ENCODE results near the gene SLX4IP.
"Not testable (repeated sequence)": the region's sequence is repeated elsewhere in the genome, so short reads cannot be mapped to it uniquely, and the experiment has no call there.

SLX4IP gene

DNA sequence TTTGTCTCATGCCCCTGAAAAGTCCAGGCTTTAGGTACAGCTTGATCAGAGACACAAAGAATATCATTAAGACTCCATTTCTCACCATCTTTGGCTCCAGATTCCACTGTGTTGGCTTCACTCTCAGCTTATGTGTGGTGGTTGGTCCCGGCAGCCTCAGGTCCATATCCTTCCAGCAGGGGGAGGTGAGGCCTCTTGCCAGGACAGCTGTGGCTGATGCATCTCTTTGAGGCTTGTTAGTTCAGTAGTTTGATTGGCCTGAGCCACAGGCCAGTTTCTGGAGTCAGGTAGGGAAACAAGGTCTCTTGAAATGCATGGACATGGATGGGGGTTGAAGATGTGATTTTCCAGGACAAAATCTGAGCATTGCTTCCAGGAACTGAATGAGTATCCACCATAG is 176.3 kb downstream of the SLX4IP start:
- no peak for DNase-seq

DNA sequence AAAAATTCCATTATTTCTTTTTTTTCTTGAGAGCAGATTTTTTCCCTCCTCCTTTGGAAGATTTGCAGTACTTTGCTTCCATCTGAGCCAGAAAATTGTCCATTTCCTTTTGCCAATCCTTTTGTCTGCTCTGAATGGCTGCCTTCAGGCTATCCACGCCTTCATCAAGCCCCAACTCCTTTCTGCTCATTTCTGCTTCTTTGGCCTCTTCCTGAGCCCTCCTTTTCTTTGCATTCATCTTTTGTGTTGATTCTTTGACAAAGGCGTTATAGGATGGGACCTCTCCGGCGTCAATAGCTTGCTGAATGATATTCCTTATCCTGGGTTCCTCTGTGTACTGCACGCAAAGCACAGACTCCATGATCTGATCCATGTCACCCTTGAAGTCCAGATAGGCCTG is 178.3 kb downstream of the SLX4IP start:
- DNase-seq, result not testable (repeated sequence)

DNA sequence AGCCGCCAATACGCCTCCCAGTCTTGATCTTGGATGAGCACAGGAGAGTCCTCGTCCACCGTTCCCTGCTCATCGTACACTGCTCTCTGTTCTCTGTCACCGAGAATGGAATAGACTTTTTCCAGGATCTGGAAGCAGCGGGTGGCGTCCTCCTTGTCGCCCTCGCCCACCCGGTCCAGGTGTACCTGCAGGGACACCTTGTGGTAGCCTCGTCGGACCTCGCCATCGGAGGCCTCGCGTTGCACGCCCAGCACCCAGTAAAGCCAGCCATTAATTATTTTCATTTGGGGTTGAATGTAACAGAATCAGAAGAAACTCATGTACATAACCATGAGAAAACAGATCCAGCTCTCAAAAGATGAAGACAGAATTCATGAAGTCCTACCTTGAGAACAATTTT is 178.8 kb downstream of the SLX4IP start:
- no peak for DNase-seq

DNA sequence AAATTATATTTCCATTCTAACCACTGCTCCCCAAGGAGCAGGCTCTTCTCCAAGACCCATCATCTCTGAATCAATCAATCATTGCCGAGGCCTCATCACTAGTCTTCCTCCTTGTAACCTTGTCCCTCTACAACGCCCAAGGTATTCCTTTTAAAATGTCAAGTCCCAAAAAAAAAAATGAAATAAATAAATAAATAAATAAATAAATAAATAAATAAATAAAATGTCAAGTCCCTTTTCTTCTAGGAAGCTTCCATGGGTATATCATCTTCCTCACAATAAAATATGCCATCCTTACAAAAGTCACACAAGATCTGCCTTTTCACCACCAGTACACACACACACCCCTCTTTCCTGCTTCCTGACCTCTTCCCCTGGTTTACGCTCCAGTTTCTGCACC is 181.1 kb downstream of the SLX4IP start:
- no peak for DNase-seq

DNA sequence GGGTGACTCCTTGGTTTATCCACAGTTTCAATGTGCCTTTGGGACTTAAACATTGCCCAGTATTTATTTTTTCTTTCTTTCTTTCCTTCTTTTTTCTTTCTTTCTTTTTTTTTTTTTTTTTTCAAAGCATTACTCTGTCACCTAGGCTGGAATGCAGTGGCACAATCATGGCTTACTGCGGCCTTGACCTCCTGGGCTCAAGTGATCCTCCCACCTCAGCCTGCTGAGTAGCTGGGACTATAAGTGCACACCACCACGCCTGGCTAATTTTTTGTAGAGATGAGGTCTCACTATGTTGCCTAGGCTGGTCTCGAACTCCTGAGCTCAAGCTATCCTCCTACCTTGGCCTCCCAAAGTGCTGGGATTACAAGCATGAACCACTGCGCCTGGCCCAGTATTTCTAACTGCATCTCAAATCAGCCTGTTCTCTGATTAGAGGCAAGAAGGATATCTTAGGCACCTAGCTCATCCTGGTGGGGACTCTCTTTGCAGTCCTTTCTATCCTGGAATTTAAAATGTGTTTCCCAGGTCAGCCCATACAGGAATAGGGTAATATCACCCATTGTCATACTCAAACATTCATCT is 182.5 kb downstream of the SLX4IP start:
- DNase-seq, result not testable (repeated sequence)

DNA sequence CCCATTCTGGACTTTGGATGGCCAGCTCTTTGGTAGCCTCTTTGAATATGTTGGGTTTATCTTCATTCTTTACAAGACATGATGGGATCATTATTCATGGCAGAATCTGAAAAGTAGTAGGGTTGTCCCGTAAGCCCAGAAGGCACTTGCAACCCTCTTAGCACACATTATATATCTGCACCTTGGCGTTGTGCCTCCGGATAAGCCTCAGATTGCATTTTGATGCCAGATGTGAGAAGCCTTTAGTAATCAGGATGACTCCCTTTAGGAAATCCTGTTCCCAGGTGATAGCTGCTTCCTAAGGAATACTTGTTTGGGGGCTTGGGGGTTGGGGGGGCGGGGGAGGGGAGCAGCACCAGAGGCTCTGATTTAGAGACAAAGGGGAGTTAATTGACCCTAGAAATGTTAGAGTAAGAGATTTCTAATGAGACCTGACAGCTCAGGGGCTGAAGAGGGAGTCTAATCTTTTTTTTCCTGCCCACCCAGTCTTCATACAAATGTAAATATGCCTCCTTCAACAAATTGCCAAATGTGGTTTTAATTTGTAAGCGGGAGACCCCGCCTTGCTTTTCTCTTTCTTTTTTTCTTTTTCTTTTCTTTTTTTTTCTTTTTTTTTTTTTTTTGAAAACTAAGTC is 183.6 kb downstream of the SLX4IP start:
- DNase-seq, result no peak

DNA sequence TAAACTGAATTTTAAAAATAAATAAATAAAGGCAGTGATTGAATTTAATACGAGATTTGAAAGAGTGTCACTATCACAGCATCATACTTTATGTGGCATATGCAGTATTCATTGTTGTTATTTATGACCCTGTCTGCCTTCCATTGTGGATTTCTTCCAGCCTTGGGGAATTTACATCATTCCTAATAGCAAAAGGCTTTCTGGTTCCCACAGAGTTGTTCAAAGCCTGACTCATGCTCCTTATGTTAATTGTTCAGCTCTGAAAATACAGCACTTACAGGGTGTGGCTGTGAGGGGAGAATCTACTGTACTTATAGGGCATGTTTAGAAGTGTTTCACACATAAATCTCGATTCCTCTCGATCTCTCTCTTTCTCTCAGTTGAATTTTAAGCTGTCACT is 184.3 kb downstream of the SLX4IP start:
- no peak for DNase-seq

DNA sequence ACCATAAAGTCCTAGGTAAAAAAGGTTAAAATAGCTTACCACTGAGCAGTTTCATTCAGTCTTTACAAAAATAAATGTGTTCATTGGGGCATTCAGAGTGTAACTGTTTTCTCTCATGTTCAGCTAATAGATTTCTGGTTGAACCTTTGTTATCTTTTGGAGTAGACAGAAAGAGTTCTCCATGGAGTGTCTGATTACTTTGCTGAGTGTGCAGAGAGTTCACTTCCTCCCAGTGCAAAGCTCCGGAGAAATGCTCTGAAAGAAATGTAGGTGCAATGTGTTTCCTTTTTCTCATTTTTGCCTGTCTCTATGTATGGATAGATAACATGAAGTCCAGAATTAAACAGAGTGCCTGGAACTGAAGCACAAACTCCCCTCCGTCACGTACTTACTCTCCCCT is 186.0 kb downstream of the SLX4IP start:
- DNase-seq, result no peak

DNA sequence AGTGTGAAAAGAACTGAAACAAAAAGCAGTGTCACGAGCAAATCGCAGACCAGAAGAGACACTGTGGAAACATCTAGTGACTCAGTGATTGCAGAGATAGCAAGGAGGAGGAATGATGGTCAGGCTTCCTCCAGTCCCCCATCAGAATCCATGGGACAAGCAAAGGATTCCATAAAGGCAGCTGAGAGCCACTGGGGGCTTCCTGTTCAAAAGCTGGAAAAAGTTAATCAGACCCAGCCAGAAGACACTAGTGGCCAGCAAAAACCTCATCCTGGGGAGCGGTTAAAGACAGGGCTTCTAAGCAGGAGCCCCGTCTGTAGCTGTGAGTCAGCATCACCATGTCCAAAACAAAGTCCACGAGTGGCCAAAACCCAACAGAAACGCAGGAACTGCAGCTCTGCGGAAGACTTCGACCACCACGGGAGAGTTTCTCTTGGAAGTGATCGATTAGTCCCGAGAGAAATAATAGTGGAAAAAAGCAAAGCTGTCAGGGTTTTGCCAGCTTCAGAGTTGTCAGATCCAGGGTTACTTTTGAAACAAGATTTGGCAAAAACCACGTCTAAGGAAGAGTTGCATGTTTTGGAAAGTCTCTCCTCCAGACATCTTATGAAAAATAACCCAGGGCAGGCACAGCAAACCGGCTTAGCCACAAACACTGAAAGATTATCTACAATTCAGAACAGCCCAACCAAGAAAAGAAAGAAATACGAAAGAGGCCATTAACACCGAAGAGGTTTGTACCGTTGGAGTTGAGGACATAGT is 187.7 kb downstream of the SLX4IP start:
- no peak for DNase-seq

DNA sequence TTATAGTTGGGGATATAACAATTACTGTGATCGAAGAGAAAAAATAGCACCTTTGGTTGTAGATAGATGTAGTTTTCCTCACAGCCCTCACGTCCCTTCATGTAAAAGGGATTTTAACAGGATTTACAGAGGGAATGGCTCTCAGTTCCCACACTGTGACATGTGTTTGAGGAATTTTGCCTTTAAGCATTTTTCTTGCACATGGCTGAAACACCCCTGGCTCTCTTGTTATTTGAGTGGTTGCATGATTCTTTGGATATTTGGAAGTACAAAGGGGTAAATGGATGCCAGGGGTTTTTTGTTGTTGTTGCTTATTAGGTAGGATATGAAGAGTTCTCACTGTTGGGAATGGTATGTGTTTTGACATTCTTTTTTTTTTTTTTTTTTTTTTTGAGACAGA is 190.5 kb downstream of the SLX4IP start:
- DNase-seq, result no peak

DNA sequence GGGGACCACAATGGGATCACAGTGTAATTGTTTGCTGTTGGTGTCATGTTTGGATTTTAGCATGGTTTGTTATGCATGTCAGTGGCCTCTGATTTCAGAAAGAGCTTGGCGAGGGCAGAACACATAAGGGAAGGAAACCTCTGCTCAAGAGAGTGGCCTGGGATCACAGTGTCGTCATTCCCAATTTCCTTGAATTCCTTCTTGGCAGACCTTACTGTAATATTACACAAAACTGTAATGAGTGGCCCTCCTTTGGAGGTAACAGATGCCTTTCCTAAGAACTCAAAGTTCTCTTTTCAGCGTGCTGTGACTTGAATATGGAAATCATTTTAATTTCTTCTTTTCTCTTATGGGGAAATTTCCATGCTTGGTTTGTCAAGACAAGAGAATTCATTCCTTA is 191.8 kb downstream of the SLX4IP start:
- DNase-seq, result no peak

DNA sequence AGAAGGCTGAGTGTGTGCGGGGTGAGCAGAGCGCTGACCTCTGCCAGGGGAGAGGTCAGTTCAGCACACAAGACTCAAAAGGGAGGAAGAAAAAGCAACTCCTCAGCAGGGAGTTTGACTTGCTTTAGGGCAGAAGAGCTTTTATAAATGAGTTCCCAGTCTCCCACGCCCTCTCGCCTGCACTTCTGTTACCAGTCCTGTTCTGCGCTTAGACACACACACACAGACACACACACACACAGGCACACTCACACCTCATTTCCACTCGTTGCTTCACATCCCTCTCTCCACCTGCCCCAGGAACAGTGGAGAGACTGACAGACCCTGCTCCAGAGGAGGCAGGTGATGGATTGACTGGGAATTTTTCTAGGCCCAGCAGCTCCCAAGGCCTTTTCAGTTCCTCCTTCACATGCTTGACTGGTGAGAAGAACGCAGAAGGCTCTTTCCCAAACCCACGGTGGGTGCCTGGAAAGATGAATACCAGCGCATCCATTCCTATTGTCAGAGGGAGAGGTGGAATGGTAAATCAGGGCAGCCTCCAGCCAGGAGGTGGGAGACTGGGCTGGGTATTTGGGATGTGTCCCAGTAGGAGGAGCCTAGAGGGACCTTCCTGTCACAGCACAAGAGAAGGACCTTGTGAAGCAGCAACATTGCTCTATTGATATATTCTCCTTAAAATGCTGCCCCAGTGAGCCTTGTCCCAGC is 195.0 kb downstream of the SLX4IP start:
- DNase-seq, result no peak

DNA sequence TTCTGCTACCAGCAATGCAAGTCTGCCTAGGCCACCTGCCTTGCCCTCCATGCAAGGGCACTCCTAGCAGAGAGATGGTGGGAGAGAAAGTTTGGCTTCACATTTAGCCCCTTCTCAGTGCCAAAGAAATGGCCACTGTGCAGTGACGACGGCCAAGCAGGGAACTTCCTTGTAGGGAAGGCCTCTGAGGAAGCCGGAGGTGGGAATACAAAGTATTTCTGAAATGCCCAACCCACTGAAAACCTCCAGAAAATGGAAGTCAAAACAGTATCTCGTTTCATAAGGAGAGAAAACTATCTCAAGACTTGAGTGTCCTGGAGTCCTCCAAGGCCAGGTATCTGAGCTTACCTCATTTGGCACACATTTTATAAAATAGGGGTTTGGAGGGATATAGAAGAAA is 196.0 kb downstream of the SLX4IP start:
- no peak for DNase-seq

DNA sequence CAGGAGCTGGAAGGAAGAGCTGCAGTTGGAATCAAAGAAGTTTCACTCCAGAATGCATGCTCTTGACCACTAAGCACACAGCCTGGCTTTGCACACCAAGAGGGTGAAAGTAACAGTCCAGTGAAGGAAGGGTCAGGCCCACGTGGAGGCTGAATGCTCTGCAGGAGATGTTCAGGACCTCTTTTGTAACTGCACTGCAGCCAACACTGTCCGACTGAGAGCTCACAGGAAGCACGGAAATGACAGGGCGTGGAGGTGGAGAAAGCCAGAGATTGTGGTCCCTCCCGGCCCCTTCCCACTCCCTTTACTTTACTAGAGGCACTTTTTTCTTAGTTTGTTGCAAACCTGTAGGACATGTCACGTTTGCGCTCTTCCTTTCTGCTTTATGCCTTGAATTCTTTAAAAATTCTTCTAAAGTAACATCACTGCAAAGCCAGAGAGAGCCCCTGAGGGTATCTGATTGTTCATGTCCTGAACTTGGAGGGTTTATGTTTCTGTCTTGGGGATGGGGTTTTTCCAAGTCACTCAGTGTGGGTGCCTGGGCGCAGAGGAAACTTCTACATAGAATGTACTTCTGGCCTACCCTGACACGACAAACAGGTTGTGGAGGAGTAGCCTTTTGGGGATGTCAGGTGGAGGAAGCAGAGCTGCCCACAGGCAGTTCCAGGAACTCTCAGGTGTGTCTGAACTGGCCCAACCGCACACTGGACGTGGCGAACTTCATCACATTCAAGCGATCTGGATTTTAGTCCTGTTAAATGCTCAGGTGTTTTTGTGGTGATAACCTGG is 197.8 kb downstream of the SLX4IP start:
- no peak for DNase-seq

DNA sequence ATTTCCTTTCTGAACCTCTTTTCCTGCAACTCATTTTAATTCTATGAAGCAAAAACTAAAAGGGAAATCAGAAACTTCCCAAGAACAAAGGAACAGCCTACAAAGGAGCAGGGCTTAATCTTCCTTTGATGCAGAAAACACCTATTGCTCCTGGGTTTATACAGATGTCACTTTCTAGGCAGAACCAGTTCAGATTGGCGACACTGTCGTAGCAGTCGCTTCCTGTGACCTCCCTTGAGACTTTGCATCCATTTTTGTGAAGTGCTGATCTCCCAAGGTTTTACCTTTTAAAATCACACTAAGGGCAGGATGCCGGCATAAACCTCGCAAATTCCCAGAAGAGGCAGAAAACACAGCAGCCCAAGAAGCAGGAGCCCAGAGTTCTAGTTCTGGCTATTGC is 198.6 kb downstream of the SLX4IP start:
- DNase-seq, result no peak

DNA sequence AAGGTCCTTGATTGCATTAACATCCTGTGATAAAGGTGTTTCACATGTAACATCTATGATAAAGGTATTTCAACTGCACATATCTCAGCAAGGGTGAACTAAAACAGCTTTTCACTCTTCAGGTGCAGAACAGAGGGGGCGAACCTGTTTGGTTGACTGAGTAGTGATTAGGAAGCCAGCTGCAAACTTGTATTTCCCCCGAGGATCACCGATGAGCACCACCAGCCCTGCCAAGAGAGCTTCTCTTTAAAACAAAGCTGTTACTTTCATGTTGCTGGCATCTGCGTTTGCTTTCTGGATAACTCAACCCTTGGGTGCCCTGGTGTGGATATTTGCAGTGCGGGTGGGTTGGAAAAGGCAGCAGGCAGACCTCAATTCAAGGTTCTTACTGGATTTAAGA is 199.1 kb downstream of the SLX4IP start:
- DNase-seq, result no peak

DNA sequence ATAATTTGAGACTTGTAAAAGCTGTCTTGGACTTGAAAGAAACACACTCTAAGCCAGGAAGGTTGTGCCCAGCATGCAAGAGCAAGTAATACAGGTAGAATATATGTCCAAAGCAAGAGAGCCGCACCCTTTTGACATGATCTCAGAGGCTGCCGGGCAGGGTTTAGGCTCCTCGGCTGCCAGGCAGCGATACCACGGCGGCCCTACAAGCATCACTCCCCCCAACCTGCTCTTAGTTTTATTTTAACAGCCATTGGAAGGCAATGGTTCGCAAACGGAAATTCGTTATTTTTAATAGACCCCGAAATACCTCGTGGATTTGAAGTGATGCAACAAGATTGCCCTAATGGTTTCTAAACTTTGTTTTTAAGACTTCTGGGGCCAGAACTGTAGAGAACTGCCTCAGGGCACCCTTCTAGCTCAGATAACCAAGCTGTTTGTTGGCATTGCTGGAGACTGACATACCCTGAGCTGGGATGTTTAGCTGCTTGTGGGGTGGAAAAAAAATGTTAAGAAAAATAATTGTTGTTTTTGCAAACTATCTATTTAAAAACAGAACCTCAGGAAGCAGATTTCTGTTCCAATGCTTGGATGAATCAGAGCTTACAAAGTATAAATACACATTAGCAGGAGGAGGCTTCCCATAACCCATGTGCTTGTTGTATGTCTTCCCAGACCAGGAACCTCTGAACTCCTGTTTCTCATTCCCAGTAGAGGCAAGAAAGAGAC is 199.7 kb downstream of the SLX4IP start:
- no peak for DNase-seq

DNA sequence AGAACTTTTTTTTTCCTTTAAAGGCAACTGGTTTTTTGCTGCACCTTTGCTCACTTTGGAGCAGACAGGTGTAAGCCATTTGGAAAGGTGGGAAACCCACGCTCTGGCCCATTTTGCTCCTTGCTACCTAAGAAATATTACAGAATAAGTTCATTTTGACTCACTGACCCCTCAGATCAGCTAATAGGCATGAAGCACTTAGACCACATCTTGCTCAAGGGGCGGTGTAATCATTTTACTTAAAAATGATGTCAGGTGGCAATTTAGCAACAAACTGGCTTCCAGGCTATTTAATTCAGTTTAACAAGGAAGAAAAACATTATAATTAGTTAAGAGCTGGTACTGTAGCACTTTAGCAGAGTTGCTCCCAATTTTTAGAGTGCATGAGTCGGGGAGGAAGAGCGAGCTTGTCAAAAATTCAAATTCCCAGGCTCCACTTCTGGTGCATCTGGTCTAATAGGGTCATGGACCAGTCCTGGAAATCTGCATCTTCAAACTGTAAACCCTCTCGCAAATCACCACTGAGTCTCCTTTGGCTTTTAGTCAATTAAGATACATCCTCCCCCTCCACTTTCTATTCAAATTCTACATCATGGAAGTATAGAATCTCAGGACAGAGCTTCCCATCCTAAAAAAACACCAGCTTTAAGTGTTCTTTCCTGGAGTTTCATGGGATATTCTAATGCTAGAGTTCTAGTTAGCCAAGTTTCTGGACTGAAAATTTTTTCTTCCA is 200.5 kb downstream of the SLX4IP start:
- no peak for DNase-seq

DNA sequence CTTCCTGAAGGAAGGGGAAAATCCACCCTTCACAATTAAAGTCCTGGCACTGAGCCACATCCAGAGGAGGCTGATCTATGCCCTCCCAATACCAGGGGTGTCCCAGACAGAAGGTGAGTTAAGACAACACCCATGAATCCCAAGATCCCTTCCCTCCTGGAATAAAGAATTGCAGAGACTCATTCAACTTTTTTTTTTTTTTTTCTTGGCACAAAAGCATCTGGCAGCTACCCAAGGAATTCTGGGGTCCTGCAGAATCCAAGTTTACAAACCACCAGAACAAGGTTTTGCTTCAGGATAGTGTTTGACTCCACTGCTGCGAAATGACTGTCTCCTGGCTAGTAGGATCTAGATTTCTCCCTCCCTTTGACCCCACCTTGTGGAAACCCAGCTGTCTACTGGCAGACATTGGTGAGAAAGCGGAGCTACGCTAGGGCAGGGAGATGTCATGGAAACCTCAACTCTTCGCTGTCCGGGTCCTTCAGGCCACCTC is 201.3 kb downstream of the SLX4IP start:
- no peak for DNase-seq

DNA sequence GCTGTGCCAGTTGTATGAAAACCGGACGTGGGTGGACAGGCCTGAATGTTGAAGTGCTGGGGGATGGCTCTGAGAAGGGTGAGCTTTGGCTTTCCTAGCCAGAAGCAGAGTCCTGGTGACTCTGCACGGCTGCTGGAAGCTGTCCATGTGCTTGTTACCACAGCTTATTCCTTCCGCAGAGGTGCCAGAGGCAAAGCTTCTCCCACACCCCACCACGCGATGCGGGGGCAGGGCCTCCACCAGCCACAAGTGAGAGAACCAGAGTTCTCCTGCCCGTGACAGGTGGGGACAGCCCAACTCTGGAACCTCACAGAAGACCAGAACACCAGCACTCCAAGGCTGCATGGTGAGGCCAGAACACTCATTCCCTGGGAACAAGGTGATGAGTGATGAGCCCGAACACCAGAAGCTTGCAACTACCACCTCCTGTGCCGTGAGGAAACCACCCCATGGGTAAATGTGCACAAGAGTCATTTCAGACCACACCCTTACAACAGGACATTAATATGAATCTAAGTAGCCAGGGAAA is 202.0 kb downstream of the SLX4IP start:
- no peak for DNase-seq

DNA sequence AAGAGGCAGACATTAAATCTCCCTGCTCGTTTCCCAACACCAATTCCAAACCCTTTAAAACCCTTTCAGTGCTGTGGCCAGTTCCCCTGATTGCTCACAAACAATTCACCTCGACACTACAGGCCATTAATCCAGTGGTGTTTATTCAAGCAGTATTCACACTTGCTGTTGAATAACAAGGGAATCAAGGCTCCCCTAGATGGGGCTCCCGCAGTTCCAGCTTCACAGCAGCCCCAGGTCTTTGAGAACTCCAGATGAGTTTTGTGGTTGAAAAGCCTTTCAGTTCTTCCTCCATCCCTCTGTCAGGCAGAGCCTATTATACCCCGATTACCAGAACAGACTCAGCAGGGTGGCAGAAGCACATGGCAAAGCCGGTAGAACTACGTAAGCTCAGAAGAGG is 202.5 kb downstream of the SLX4IP start:
- DNase-seq, result no peak
